Glutamatergic neuron (in vitro differentiated cells): ENCODE results near the gene STMN3. TPM values are rescaled to one million over a fixed set of nuclear protein-coding genes. Genes with fewer than 3 reads are reported as not detected.
"Not testable (repeated sequence)": the region's sequence is repeated elsewhere in the genome, so short reads cannot be mapped to it uniquely, and the experiment has no call there.

ENCODE experiments used
- DNase-seq: peaks from one replicate; pipeline ENCODE4 v3.0.0; 2022
- H3K27ac Mint-ChIP-seq: one replicate; pipeline ENCODE4 v1.8.0; 2020; ENCODE audit warnings: mild to moderate bottlenecking, mixed read lengths, inconsistent platforms; ENCODE audit not compliant: unreplicated experiment
- H3K27me3 Mint-ChIP-seq: one replicate; pipeline ENCODE4 v1.8.0; 2020; ENCODE audit warnings: mild to moderate bottlenecking, moderate library complexity, mixed read lengths, inconsistent platforms; ENCODE audit not compliant: unreplicated experiment
- H3K36me3 Mint-ChIP-seq: one replicate; pipeline ENCODE4 v1.8.0; 2020; ENCODE audit warnings: mild to moderate bottlenecking, mixed read lengths, inconsistent platforms; ENCODE audit not compliant: unreplicated experiment
- H3K4me1 Mint-ChIP-seq: one replicate; pipeline ENCODE4 v1.8.0; 2020; ENCODE audit warnings: mild to moderate bottlenecking, low read depth, mixed read lengths, inconsistent platforms; ENCODE audit not compliant: unreplicated experiment
- H3K4me3 Mint-ChIP-seq: one replicate; pipeline ENCODE4 v1.8.0; 2020; ENCODE audit warnings: mild to moderate bottlenecking, mixed read lengths, inconsistent platforms; ENCODE audit not compliant: unreplicated experiment
- H3K9me3 Mint-ChIP-seq: one replicate; pipeline ENCODE4 v1.8.0; 2020; ENCODE audit warnings: mild to moderate bottlenecking, moderate library complexity, mixed read lengths, inconsistent platforms; ENCODE audit not compliant: unreplicated experiment
- total RNA-seq: library from RNA; stranded (reverse); fragmentation: NEBNext Ultra II Directional; extraction: Animal tissue kit (Norgen Biotek cat#: 25700); gene quantifications from one replicate; pipeline ENCODE4 v1.2.1, GENCODE V29; 2021; ENCODE audit not compliant: unreplicated experiment
- TF ChIP-seq, protein P1 (sequence below): fragments of 200-600 bp; sonication (generic); IDR thresholded peaks from one replicate; pipeline ENCODE4 v1.5.0; 2021; ENCODE audit not compliant: partially characterized antibody, unreplicated experiment

STMN3 gene
- total RNA-seq, 1 donor from 2014 or later, result 459 TPM

DNA sequence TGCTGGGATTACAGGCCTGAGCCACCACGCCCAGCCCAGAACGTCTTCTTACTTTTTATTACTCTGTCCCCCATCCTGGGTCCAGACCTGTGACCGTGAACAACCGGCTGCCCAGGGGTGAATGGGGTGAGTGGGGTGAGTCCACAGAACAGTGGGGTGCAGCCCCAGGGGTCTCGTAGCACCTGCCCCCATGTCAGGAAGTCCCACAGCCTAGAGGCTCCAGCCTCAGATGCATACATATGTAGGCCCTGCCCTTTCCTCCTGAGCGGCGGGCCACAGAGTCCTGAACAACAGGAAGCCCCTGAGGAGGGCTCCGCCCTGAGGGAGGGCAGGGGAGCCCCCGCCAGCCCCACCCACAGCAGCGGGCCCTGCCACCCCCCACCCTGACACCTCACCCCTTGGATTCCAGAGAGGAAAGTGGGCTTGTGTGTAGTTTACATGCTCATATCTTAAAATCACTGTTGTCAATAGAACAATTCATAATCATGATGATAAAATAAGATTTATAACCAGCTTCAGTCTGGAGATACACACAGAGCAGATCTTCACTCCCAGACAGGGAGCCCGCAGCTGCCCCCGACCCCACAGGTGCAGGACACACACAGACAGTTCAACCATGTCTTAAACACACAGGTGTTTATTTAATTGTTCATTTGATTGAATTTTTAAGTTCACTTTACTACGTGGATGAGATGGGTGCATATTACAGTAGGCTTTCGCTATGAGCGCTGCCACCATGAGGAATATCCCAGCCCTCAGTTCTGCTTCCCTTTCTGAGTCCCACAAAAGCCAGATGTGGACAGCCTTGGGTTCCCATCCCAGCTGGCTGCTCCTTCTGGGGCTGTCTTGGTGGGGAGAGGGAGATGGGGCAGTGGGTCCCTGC, 13.9 kb downstream of the STMN3 start:
- Mint-ChIP-seq H3K9me3 (peaks cover 15% of the 10 kb centered on the region), H3K4me1 (peaks cover 10% of the 10 kb centered on the region), H3K27ac (peak overlapping the region; percentile 59), H3K27me3 (peaks cover 17% of the 10 kb centered on the region), H3K36me3 (no peaks in the 10 kb centered on the region), H3K4me3 (peak overlapping the region; percentile 16)
- DNase-seq, result no peak
- TF ChIP-seq, protein P1, sequence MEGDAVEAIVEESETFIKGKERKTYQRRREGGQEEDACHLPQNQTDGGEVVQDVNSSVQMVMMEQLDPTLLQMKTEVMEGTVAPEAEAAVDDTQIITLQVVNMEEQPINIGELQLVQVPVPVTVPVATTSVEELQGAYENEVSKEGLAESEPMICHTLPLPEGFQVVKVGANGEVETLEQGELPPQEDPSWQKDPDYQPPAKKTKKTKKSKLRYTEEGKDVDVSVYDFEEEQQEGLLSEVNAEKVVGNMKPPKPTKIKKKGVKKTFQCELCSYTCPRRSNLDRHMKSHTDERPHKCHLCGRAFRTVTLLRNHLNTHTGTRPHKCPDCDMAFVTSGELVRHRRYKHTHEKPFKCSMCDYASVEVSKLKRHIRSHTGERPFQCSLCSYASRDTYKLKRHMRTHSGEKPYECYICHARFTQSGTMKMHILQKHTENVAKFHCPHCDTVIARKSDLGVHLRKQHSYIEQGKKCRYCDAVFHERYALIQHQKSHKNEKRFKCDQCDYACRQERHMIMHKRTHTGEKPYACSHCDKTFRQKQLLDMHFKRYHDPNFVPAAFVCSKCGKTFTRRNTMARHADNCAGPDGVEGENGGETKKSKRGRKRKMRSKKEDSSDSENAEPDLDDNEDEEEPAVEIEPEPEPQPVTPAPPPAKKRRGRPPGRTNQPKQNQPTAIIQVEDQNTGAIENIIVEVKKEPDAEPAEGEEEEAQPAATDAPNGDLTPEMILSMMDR, result no peak

DNA sequence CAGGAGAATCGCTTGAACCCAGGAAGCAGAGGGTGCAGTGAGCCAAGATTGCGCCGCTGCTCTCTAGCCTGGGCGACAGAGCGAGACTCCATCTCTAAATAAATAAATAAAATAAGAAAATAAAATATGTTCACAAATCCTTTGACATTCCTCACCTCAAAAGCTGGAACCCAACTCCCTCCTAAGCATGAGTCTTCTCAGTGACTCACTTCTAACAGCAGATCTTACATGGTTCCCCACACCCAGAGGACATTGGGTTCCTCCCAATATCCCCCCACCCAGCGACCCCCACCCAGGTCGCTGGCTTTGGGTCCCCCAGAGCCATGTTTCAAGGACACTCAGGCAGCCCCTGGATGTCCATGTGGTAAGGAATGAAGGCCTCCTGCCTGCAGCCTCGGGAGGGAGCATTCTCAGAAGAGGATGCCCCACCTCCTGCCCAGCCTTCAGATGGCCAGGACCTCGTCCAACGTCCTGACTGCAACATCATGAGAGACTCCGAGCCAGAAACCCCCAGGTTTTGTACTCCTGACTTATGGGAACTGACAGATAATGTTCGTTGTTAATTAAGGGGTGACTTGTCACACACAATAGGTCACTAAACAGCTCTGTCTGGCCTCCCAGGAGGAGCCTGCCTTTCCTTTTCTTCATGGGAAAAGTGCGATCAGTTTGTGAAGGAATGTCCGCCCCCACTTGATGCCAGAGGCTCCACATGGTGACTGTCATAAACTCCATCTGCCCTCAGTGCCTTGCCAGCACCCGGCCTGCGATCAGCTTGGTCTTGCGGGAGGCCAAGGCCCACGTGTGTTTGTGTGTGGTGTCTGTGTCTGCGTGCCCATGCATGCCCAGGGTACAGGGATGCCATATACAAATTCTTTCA, 16.2 kb downstream of the STMN3 start:
- DNase-seq, result no peak
- peaks cover 5% of the 10 kb centered on the region for H3K4me1 Mint-ChIP-seq
- no peak overlapping the region for H3K27ac Mint-ChIP-seq
- H3K27me3 Mint-ChIP-seq, result peaks cover 11% of the 10 kb centered on the region
- H3K4me3 Mint-ChIP-seq, result no peak overlapping the region
- TF ChIP-seq, protein P1, result no peak
- no peaks in the 10 kb centered on the region for H3K36me3 Mint-ChIP-seq
- H3K9me3 Mint-ChIP-seq, result peaks cover 8% of the 10 kb centered on the region

DNA sequence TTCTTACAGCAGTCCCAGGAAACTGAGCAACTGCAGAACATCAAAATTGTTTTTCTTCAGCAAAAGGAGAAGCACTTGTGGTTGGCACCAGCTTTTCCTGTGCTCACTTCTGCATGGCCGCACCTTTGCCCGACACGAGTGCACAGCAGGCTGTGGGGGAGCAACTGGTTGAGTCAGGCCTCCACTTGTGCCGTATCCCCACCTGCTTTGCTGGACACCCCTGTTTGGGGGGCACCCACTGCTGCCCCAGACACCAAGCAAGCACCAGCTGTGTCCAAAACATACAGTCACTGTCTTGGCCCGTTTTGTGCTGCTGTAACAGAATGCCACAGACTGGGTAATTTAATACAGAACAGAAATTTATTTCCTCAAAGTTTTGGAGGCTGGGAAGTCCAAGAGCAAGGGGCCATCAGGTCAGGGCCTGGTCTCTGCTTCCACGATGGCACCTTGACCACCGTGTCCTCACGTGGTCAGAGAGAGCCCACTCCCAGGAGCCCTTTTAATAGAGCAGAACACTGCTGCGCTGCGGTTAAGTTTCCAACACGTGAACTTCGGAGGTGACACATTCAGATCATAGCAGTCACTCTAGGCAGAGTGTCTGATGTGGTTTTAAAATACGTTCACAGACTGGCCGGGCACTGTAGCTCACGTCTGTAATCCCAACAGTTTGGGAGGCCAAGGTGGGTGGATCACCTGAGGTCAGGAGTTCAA, 17.6 kb downstream of the STMN3 start:
- Mint-ChIP-seq H3K36me3 (no peaks in the 10 kb centered on the region), H3K9me3 (peaks cover 7% of the 10 kb centered on the region), H3K4me3 (no peak overlapping the region), H3K27me3 (peaks cover 10% of the 10 kb centered on the region), H3K4me1 (peaks cover 5% of the 10 kb centered on the region), H3K27ac (no peak overlapping the region)
- no peak for DNase-seq
- TF ChIP-seq, protein P1, result no peak

DNA sequence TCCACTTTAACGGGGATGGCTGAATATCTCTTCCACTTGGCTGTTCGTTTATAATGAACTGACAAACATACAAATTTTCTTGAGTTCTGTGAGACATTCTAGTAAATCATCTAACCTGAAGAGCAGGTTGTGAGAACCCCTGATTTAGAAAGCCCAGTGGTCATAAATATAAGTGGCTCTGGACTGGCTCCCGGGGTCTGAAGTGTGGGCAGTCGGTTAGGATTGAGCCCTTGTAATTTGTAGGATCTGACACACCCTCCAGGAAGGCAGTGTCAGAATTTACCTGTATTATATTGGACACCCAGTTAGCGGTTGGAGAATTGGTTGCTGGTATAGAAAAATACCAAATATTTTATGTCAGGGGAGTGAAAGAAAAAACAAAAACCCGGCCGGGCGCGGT, 19.5 kb downstream of the STMN3 start:
- Mint-ChIP-seq H3K36me3 (no peaks in the 10 kb centered on the region), H3K4me3 (no peak overlapping the region), H3K9me3 (peaks cover 14% of the 10 kb centered on the region), H3K27me3 (peaks cover 11% of the 10 kb centered on the region), H3K27ac (no peak overlapping the region), H3K4me1 (peaks cover 11% of the 10 kb centered on the region)
- no peak for DNase-seq
- TF ChIP-seq, protein P1, result no peak

DNA sequence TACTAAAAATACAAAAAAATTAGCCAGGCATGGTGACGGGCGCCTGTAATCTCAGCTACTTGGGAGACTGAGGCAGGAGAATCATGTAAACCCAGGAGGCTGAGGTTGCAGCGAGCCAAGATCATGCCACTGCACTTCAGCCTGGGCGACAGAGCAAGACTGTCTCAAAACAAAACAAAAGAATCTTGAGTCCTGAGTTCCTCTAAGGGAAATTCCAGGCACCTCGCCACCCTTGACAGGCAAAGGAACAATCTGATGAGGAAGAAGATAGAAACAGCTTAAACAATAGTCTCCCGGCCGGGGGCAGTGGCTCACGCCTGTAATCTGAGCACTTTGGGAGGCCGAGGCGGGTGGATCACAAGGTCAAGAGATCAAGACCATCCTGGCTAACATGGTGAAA, 21.8 kb downstream of the STMN3 start:
- Mint-ChIP-seq H3K9me3 (peaks cover 18% of the 10 kb centered on the region), H3K27me3 (peaks cover 18% of the 10 kb centered on the region), H3K4me1 (peaks cover 16% of the 10 kb centered on the region)
- not testable (repeated sequence) for H3K27ac Mint-ChIP-seq, DNase-seq, H3K36me3 Mint-ChIP-seq, H3K4me3 Mint-ChIP-seq

DNA sequence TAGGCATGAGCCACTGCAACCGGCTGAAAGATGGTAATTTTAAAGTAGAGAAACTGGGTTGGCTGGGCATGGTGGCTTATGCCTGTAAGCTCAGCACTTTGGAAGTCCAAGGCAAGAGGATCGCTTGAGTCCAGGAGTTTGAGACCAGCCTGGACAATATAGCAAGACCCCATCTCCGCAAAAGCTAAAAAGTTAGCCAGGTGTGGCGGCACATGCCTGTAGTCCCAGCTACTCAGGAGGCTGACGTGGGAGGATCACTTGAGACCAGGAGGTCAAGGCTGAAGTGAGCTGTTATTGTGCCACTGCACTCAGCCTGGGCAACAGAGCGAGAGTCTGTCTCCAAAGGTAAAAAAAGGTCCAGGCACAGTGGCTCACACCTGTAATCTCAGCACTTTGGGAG, 22.3 kb downstream of the STMN3 start:
- not testable (repeated sequence) for H3K27ac Mint-ChIP-seq, H3K36me3 Mint-ChIP-seq, H3K4me3 Mint-ChIP-seq
- H3K27me3 Mint-ChIP-seq, result peaks cover 18% of the 10 kb centered on the region
- H3K4me1 Mint-ChIP-seq, result peaks cover 16% of the 10 kb centered on the region
- peaks cover 18% of the 10 kb centered on the region for H3K9me3 Mint-ChIP-seq
- peak; percentile 0 for DNase-seq
